Measurements from ENCODE around the gene TRIM40. TPM values are rescaled to one million over a fixed set of nuclear protein-coding genes. Genes with fewer than 3 reads are reported as not detected.

TRIM40 gene
- total and polyA plus RNA-seq, 2 of the 13 experiments (the other 11 are each of a cell fraction or from before 2014, with no cell fraction given), result 0.58 TPM; not detected in 1

GRCh38 chr6:30130887-30131862 lies 4.8 kb upstream of the TRIM40 start (continued):
- TF ChIP-seq ATF7 (IDR thresholded peaks at IDR 0.05), result no peak
- no peak for TF ChIP-seq ATF7 (CRISPR knock-in tag; IDR thresholded peaks at IDR 0.05)
- TF ChIP-seq ZNF550 (CRISPR knock-in tag; IDR thresholded peaks at IDR 0.05; ENCODE audit: borderline replicate concordance), result no peak
- TF ChIP-seq SCMH1 (CRISPR knock-in tag; IDR thresholded peaks at IDR 0.05; ENCODE audit: borderline replicate concordance), result no peak
- TF ChIP-seq HIC2 (CRISPR knock-in tag; IDR thresholded peaks at IDR 0.05; ENCODE audit: low read depth), result no peak
- no peak for TF ChIP-seq MLLT10 (CRISPR knock-in tag; IDR thresholded peaks at IDR 0.05)
- TF ChIP-seq ZNF782 (CRISPR knock-in tag; IDR thresholded peaks at IDR 0.05; ENCODE audit: borderline replicate concordance), result no peak
- TF ChIP-seq ZNF678 (CRISPR knock-in tag; IDR thresholded peaks at IDR 0.05), result no peak
- TF ChIP-seq ZFP82 (CRISPR knock-in tag; IDR thresholded peaks at IDR 0.05; ENCODE audit: borderline replicate concordance), result no peak
- TF ChIP-seq RAD21 (CRISPR knock-in tag; IDR thresholded peaks at IDR 0.05), result peak; percentile 90
- TF ChIP-seq ZNF451 (CRISPR knock-in tag; IDR thresholded peaks at IDR 0.05), result no peak
- no peak for TF ChIP-seq ZNF264 (CRISPR knock-in tag; IDR thresholded peaks at IDR 0.05)
- peak; percentile 78 for TF ChIP-seq KAT8 (CRISPR knock-in tag; IDR thresholded peaks at IDR 0.05)
- no peak for TF ChIP-seq ONECUT2 (CRISPR knock-in tag; IDR thresholded peaks at IDR 0.05)
- TF ChIP-seq SNAPC5 (CRISPR knock-in tag; IDR thresholded peaks at IDR 0.05; ENCODE audit: borderline replicate concordance), result no peak
- TF ChIP-seq PAWR (CRISPR knock-in tag; IDR thresholded peaks at IDR 0.05; ENCODE audit: borderline replicate concordance), result no peak
- TF ChIP-seq, protein P1, sequence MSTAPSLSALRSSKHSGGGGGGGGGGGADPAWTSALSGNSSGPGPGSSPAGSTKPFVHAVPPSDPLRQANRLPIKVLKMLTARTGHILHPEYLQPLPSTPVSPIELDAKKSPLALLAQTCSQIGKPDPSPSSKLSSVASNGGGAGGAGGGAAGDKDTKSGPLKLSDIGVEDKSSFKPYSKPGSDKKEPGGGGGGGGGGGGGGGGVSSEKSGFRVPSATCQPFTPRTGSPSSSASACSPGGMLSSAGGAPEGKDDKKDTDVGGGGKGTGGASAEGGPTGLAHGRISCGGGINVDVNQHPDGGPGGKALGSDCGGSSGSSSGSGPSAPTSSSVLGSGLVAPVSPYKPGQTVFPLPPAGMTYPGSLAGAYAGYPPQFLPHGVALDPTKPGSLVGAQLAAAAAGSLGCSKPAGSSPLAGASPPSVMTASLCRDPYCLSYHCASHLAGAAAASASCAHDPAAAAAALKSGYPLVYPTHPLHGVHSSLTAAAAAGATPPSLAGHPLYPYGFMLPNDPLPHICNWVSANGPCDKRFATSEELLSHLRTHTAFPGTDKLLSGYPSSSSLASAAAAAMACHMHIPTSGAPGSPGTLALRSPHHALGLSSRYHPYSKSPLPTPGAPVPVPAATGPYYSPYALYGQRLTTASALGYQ (CRISPR knock-in tag; IDR thresholded peaks at IDR 0.05), result no peak
- TF ChIP-seq ZNF331 (CRISPR knock-in tag; IDR thresholded peaks at IDR 0.05), result peak; percentile 78
- TF ChIP-seq ELF1 (CRISPR knock-in tag; IDR thresholded peaks at IDR 0.05), result peak; percentile 54
- TF ChIP-seq NCOA1 (CRISPR knock-in tag; IDR thresholded peaks at IDR 0.05), result peak; percentile 82
- TF ChIP-seq CCDC6 (CRISPR knock-in tag; IDR thresholded peaks at IDR 0.05), result no peak
- no peak for TF ChIP-seq GLMP (CRISPR knock-in tag; IDR thresholded peaks at IDR 0.05; ENCODE audit: borderline replicate concordance)

Data from HepG2 (cell line).